Type B pancreatic cell (in vitro differentiated cells): ENCODE results near the gene MTO1. TPM values are rescaled to one million over a fixed set of nuclear protein-coding genes. Genes with fewer than 3 reads are reported as not detected.

Experiments used
- DNase-seq: peaks from one replicate; pipeline ENCODE4 v3.0.0; 2021; ENCODE audit warnings: mixed read lengths; ENCODE audit not compliant: unreplicated experiment; ENCODE audit errors: extremely low spot score
- H3K27ac Mint-ChIP-seq: 2 replicates; pipeline ENCODE4 v1.8.0; 2021; ENCODE audit warnings: mild to moderate bottlenecking, mixed read lengths
- H3K27me3 Mint-ChIP-seq: 2 replicates; pipeline ENCODE4 v1.8.0; 2021; ENCODE audit warnings: mixed read lengths
- H3K36me3 Mint-ChIP-seq: 2 replicates; pipeline ENCODE4 v1.8.0; 2021; ENCODE audit warnings: mixed read lengths
- H3K4me1 Mint-ChIP-seq: one replicate; pipeline ENCODE4 v1.8.0; 2021; ENCODE audit warnings: mixed read lengths; ENCODE audit not compliant: unreplicated experiment
- H3K4me3 Mint-ChIP-seq: 2 replicates; pipeline ENCODE4 v1.8.0; 2021; ENCODE audit warnings: mild to moderate bottlenecking, mixed read lengths
- H3K9me3 Mint-ChIP-seq: 2 replicates; pipeline ENCODE4 v1.8.0; 2021; ENCODE audit warnings: mixed read lengths
- CTCF ChIP-seq: fragments of 200-600 bp; sonication (generic); conservative IDR thresholded peaks from 2 replicates; pipeline ENCODE4 v1.5.0; 2021; ENCODE audit warnings: antibody characterized with exemption, mild to moderate bottlenecking
- long read RNA-seq: library from polyadenylated mRNA; unstranded; transcript quantifications from one replicate; pipeline ENCODE4 v2.0.0, GENCODE V29; 2020
- total RNA-seq: library from RNA; stranded (reverse); gene quantifications from 2 replicates; pipeline ENCODE4 v1.2.1, GENCODE V29; 2021; ENCODE audit warnings: low replicate concordance

MTO1 gene, protein sequence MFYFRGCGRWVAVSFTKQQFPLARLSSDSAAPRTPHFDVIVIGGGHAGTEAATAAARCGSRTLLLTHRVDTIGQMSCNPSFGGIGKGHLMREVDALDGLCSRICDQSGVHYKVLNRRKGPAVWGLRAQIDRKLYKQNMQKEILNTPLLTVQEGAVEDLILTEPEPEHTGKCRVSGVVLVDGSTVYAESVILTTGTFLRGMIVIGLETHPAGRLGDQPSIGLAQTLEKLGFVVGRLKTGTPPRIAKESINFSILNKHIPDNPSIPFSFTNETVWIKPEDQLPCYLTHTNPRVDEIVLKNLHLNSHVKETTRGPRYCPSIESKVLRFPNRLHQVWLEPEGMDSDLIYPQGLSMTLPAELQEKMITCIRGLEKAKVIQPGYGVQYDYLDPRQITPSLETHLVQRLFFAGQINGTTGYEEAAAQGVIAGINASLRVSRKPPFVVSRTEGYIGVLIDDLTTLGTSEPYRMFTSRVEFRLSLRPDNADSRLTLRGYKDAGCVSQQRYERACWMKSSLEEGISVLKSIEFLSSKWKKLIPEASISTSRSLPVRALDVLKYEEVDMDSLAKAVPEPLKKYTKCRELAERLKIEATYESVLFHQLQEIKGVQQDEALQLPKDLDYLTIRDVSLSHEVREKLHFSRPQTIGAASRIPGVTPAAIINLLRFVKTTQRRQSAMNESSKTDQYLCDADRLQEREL
- 28.0 and 28.3 TPM in 2 replicates for total RNA-seq
- long read RNA-seq, full-length matches to known transcripts = 122 of 172 reads
- long read RNA-seq, partial matches to known transcripts = 7 of 172 reads
- long read RNA-seq, other reads (novel, unspliced or antisense) = 43 of 172 reads

- H3K4me3 Mint-ChIP-seq = peak within 1 kb of the TSS; percentile 96
- H3K27me3 Mint-ChIP-seq = no peaks in the 10 kb centered on the region
- H3K27ac Mint-ChIP-seq = peak within 1 kb of the TSS; percentile 96
- no peaks in the 10 kb centered on the region for H3K4me1 Mint-ChIP-seq
- peak; percentile 79 for DNase-seq
- H3K9me3 Mint-ChIP-seq = no peaks in the 10 kb centered on the region
- TF ChIP-seq CTCF = no peak
- no peaks in the 10 kb centered on the region for H3K36me3 Mint-ChIP-seq
Observed at GRCh38 chr6:73461537-73462350, at the start of gene MTO1. Gene MTO1 (plus strand): TSS chr6:73461737. CDS start chr6:73461855, 118 bp downstream.

DNA sequence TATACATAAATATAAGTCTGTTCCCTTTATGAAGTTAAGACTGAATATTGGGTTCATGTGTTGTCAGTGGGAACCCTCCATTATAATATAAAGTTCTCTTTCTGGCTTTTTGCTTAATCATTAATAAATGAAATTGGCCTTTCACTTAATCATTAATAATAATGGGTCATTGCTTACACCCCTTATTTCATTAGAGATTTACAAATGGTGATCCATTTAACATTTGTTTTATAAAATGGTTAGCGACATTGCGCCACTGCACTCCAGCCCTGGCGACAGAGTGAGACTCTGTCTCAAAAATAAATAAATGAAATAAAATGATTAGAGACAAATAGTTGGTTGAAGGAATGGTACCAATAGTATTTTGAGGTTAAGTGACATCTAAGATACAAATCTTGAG is 48.4 kb upstream of the MTO1 start:
- no peak for DNase-seq
- no peak overlapping the region for H3K4me3 Mint-ChIP-seq
- H3K9me3 Mint-ChIP-seq = no peaks in the 10 kb centered on the region
- H3K27ac Mint-ChIP-seq = no peak overlapping the region
- no peaks in the 10 kb centered on the region for H3K4me1 Mint-ChIP-seq
- no peaks in the 10 kb centered on the region for H3K27me3 Mint-ChIP-seq
- no peaks in the 10 kb centered on the region for H3K36me3 Mint-ChIP-seq
- TF ChIP-seq CTCF = no peak

DNA sequence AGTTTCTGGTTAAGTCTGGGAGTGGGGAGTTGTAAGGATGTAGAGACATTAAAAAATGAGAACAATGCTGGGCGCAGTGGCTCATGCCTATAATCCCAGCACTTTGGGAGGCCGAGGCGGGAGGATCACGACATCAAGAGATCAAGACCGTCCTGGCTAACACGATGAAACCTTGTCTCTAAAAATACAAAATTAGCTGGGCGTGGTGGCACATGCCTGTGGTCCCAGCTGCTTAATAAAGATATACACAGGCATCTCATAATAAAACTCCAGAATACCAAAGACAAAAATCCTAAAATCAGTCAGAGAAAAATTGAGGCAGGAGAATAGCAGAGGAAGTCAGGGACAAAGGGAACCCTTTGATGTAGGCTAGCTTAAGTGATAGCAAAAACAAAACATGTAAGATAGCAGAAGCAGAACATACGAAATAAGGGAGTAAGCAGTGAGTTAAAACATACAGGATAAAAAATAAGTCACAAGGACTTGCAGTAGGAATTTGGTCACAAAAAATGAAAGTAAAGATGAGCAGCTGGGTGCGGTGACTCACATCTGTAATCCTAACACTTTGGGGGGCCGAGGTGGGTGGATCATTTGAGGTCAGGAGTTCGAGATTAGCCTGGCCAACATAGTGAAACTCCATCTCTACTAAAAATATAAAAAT is 43.3 kb upstream of the MTO1 start:
- H3K36me3 Mint-ChIP-seq = no peaks in the 10 kb centered on the region
- no peak overlapping the region for H3K27ac Mint-ChIP-seq
- no peak for TF ChIP-seq CTCF
- no peaks in the 10 kb centered on the region for H3K4me1 Mint-ChIP-seq
- no peak for DNase-seq
- no peaks in the 10 kb centered on the region for H3K9me3 Mint-ChIP-seq
- H3K4me3 Mint-ChIP-seq = no peak overlapping the region
- H3K27me3 Mint-ChIP-seq = no peaks in the 10 kb centered on the region

- H3K27me3 Mint-ChIP-seq = no peaks in the 10 kb centered on the region
- H3K4me1 Mint-ChIP-seq = no peaks in the 10 kb centered on the region
Observed at GRCh38 chr6:73421534-73421933, 40.0 kb upstream of the MTO1 start.

More at GRCh38 chr6:73421534-73421933, 40.0 kb upstream of the MTO1 start:
- Mint-ChIP-seq H3K36me3 (no peaks in the 10 kb centered on the region), H3K9me3 (no peaks in the 10 kb centered on the region), H3K27ac (no peak overlapping the region), H3K4me3 (no peak overlapping the region)
- TF ChIP-seq CTCF = no peak
- no peak for DNase-seq
